Nephron progenitor cell (in vitro differentiated cells): ENCODE measurements around the gene MAJIN.
A peak's percentile ranks its signal among the peaks of the same experiment; 100 is the strongest.

ENCODE experiments used
- DNase-seq: peaks from one replicate; pipeline ENCODE4 v3.0.0; 2021
- H3K27ac Mint-ChIP-seq: 2 replicates; pipeline ENCODE4 v1.8.0; 2021; ENCODE audit warnings: mild to moderate bottlenecking, moderate library complexity, mixed read lengths
- H3K27me3 Mint-ChIP-seq: 2 replicates; pipeline ENCODE4 v1.8.0; 2021; ENCODE audit warnings: mild to moderate bottlenecking, low read depth, mixed read lengths; ENCODE audit not compliant: poor library complexity
- H3K36me3 Mint-ChIP-seq: 2 replicates; pipeline ENCODE4 v1.8.0; 2021; ENCODE audit warnings: low read depth, mixed read lengths
- H3K4me1 Mint-ChIP-seq: 2 replicates; pipeline ENCODE4 v1.8.0; 2021; ENCODE audit warnings: mixed read lengths
- H3K4me3 Mint-ChIP-seq: 2 replicates; pipeline ENCODE4 v1.8.0; 2021; ENCODE audit warnings: mild to moderate bottlenecking, moderate library complexity, mixed read lengths
- H3K9me3 Mint-ChIP-seq: 2 replicates; pipeline ENCODE4 v1.8.0; 2021; ENCODE audit warnings: mild to moderate bottlenecking, moderate library complexity, mixed read lengths
- TF ChIP-seq, protein P1 (sequence below): fragments of 200-600 bp; sonication (generic); IDR thresholded peaks from 2 replicates; pipeline ENCODE4 v1.5.0; 2021; ENCODE audit warnings: antibody characterized with exemption

MAJIN gene

DNA sequence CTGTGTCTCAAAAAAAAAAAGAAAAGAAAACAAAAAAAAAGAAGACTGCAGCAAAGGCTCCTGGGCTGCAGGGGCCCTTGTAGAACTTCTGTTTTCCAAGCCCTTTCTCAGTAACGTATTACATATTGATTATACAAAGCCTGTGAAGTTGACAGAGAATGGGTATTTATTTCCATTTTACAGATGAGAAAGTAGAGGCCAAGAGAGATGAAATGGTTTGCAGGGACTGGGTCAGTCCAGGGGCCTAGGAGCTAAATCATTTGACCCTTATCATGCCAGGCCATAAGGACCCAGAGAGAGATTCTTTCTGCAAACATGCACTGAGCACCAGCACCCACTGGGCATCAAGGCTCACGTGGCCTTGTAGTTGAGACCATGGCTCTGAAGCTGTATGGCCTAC is 43.0 kb downstream of the MAJIN start:
- TF ChIP-seq, protein P1, sequence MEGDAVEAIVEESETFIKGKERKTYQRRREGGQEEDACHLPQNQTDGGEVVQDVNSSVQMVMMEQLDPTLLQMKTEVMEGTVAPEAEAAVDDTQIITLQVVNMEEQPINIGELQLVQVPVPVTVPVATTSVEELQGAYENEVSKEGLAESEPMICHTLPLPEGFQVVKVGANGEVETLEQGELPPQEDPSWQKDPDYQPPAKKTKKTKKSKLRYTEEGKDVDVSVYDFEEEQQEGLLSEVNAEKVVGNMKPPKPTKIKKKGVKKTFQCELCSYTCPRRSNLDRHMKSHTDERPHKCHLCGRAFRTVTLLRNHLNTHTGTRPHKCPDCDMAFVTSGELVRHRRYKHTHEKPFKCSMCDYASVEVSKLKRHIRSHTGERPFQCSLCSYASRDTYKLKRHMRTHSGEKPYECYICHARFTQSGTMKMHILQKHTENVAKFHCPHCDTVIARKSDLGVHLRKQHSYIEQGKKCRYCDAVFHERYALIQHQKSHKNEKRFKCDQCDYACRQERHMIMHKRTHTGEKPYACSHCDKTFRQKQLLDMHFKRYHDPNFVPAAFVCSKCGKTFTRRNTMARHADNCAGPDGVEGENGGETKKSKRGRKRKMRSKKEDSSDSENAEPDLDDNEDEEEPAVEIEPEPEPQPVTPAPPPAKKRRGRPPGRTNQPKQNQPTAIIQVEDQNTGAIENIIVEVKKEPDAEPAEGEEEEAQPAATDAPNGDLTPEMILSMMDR, result no peak
- H3K27me3 Mint-ChIP-seq, result peaks cover 14% of the 10 kb centered on the region
- no peak overlapping the region for H3K27ac Mint-ChIP-seq
- no peaks in the 10 kb centered on the region for H3K9me3 Mint-ChIP-seq
- DNase-seq, result no peak
- peaks cover 15% of the 10 kb centered on the region for H3K36me3 Mint-ChIP-seq
- H3K4me1 Mint-ChIP-seq, result peaks cover 39% of the 10 kb centered on the region
- no peak overlapping the region for H3K4me3 Mint-ChIP-seq

DNA sequence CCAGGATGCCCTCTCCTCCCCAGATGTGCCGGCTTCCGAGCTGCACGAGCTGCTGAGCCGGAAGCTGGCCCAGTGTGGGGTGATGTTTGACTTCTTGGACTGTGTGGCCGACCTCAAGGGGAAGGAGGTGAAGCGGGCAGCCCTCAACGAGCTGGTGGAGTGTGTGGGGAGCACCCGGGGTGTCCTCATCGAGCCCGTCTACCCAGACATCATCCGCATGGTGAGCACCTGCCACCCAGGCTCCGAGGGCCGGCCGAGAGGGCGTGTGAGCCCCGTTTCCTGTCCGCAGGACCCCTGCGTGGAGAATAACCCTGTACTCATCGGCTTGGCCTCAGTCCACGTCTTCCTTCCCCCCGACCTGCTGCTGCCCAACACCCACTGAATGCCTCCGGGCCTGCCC is 45.2 kb downstream of the MAJIN start:
- Mint-ChIP-seq H3K27ac (no peak overlapping the region), H3K4me1 (peaks cover 28% of the 10 kb centered on the region), H3K36me3 (peaks cover 15% of the 10 kb centered on the region), H3K9me3 (no peaks in the 10 kb centered on the region), H3K27me3 (peaks cover 14% of the 10 kb centered on the region), H3K4me3 (no peak overlapping the region)
- DNase-seq, result no peak
- TF ChIP-seq, protein P1, result no peak

DNA sequence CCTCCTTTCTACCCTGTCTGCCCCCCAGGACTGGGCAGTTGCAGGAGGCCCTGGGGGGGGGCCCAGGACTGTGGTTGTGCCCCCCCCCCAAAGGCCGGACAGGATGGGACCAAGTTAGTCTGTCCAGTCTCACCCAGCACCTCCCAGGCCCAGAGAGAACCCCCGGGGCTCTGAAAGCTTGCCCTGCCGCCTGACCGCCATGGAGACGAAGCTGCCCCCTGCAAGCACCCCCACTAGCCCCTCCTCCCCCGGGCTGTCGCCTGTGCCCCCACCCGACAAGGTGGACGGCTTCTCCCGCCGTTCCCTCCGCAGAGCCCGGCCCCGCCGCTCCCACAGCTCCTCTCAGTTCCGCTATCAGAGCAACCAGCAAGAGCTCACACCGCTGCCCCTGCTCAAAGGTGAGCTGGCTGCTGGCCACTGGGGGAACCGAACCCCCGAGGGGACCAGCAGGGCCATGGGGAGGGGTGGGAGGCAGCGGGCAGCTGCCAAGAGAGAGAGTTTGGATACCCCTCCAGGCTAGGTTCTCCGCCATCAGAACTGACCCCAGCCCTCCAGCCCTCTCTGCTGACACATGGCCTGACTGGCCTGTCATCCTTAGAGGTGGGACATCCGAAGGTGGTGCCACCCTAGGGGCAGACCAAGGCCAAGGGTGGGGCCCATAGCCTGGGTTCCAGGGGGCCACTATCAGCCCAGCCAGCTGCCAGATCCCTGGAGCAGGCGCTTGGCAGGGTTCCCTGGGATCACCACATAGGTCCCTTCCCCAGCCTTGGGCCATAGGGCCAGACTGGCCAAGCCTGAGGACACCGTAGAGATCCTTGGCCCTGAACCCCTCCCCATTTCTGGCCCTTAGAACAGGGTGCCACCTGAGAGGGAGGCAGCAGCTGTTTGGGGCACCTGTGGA is 46.1 kb downstream of the MAJIN start:
- Mint-ChIP-seq H3K27ac (no peak overlapping the region), H3K36me3 (peaks cover 12% of the 10 kb centered on the region), H3K4me3 (peak overlapping the region; percentile 95), H3K9me3 (no peaks in the 10 kb centered on the region), H3K4me1 (peaks cover 35% of the 10 kb centered on the region), H3K27me3 (peaks cover 14% of the 10 kb centered on the region)
- TF ChIP-seq, protein P1, result no peak
- no peak for DNase-seq

DNA sequence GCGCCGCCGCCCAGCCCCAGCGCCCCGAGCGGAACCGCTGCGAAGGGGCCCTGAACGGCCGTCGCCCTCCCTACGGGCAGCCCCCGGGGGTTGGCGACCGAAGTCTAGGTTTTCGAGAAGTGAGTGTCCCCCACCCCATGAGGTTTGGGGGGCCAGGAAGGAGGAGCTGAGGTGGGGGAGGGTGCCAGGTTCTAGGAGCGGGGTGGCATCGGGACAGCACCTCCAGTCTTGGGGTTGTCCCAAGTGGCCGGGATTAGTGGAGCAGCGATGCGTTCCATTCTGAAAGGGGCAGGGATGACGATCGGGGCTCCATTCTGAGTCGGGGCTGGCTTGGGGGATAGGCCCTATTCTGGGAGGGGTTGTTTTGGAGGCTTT is 47.0 kb downstream of the MAJIN start:
- no peak for DNase-seq
- Mint-ChIP-seq H3K4me3 (peak overlapping the region; percentile 95), H3K27me3 (peaks cover 14% of the 10 kb centered on the region), H3K4me1 (peaks cover 42% of the 10 kb centered on the region), H3K36me3 (peaks cover 4% of the 10 kb centered on the region), H3K9me3 (no peaks in the 10 kb centered on the region), H3K27ac (no peak overlapping the region)
- TF ChIP-seq, protein P1, result no peak

DNA sequence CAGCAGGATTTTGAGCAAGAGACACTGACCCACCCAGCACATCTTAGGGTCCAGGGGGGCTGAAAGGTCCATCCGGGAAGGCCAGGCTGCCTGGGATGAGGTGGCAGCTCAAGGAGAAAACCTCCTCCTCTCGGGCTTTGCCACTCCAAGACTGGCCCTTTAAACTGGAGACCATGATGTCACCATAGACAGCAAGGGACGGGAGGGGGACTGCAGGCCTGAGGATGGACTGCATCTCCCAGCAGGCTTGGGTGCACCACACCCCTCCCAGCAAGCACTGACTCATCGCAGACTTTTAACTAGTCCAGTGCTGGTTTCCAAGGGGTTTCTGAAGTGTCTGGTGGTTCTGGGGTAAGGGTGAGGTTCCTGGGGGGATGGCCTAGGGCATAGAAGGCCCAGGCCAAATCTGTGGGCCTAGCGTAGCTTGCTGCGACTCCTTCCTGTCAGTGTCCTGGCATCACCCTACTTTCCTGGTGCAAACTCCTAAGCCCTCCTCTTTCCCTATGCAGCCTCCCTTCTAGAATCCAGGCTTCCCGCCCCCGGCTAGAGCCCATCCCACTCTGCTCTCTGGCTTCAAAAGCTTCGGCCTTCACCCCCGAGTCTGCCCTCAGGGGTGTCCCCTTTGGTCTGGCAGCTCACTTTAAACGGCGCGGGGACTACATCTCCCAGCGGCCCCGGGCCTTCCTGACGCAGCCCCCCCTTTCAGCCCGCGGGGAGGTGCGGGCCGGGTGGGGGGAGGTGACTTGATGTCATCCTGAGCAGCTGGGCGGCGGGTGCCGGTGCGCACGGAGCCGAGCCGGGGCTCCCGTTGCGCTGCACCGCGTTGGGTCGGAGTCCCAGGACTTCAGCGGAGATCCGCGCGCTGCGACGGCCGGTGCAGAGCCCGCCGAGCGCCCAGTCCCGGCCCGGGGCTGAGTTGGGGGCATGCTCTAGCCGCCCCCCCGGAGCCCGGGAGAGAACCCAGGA is 47.7 kb downstream of the MAJIN start, which contains the start of gene PPP2R5B:
PPP2R5B (plus strand) TSS at position 746 of the 966 bp plus-strand sequence. CDS start 1,046 bp downstream, outside the sequence.
- H3K4me1 Mint-ChIP-seq, result peaks cover 49% of the 10 kb centered on the region
- TF ChIP-seq, protein P1, result no peak
- H3K27me3 Mint-ChIP-seq, result peaks cover 18% of the 10 kb centered on the region
- no peaks in the 10 kb centered on the region for H3K9me3 Mint-ChIP-seq
- peak within 1 kb of the TSS; percentile 95 for H3K4me3 Mint-ChIP-seq
- peaks cover 4% of the 10 kb centered on the region for H3K36me3 Mint-ChIP-seq
- H3K27ac Mint-ChIP-seq, result peak within 1 kb of the TSS; percentile 99
- DNase-seq, result peak; percentile 82
